Fibroblast of lung (primary cell): ENCODE data around the gene ASNSD1. TPM values are rescaled to one million over a fixed set of nuclear protein-coding genes. Genes with fewer than 3 reads are reported as not detected.
A peak's percentile ranks its signal among the peaks of the same experiment; 100 is the strongest.

Source experiments
- DNase-seq, 2 donors: peaks; one replicate each; pipeline versions ENCODE4 v3.0.0 to v3.0.0-alpha.2; 2010; ENCODE audit warnings: low read depth in 2 of 2
- H2AFZ ChIP-seq: 2 replicates; pipeline ENCODE4 v1.5.1; 2012; ENCODE audit warnings: low read length, control low read depth, inconsistent platforms
- H3K27ac ChIP-seq: 2 replicates; pipeline ENCODE4 v1.5.1; 2011; ENCODE audit warnings: low read length, control low read depth; ENCODE audit not compliant: insufficient read depth
- H3K27me3 ChIP-seq: 2 replicates; pipeline ENCODE4 v1.5.1; 2011; ENCODE audit warnings: mild to moderate bottlenecking, low read length; ENCODE audit not compliant: control insufficient read depth, insufficient read depth
- H3K36me3 ChIP-seq: 2 replicates; pipeline ENCODE4 v1.5.1; 2011; ENCODE audit warnings: low read length; ENCODE audit not compliant: control insufficient read depth, insufficient read depth
- H3K4me1 ChIP-seq: 2 replicates; pipeline ENCODE4 v1.5.1; 2011; ENCODE audit warnings: low read length; ENCODE audit not compliant: control insufficient read depth, insufficient read depth; ENCODE audit errors: extremely low read depth
- H3K4me2 ChIP-seq: 2 replicates; pipeline ENCODE4 v1.5.1; 2011; ENCODE audit warnings: low read length, control low read depth; ENCODE audit not compliant: insufficient read depth; ENCODE audit errors: extremely low read depth
- H3K4me3 ChIP-seq, 4 experiments: fragments of 200-600 bp in 1 of 4; sonication (generic) in 1 of 4; replicated peaks in 1 of 4; 2 replicates each; pipeline ENCODE4 v1.5.1; 2011 to 2016; ENCODE audit warnings: low read length in 4 of 4, low read depth in 3 of 4, mild to moderate bottlenecking in 3 of 4, control low read depth in 2 of 4, inconsistent platforms in 1 of 4, mixed read lengths in 1 of 4; ENCODE audit not compliant: insufficient read depth in 1 of 4; ENCODE audit errors: control extremely low read depth in 1 of 4
- H3K79me2 ChIP-seq: 2 replicates; pipeline ENCODE4 v1.5.1; 2012; ENCODE audit warnings: mild to moderate bottlenecking, low read length, inconsistent platforms; ENCODE audit not compliant: control insufficient read depth, insufficient read depth
- H3K9ac ChIP-seq: 2 replicates; pipeline ENCODE4 v1.5.1; 2011; ENCODE audit warnings: mild to moderate bottlenecking, low read length, control low read depth; ENCODE audit not compliant: insufficient read depth
- H3K9me3 ChIP-seq: 2 replicates; pipeline ENCODE4 v1.5.1; 2012; ENCODE audit warnings: low read depth, low read length; ENCODE audit not compliant: control insufficient read depth, insufficient read depth
- H4K20me1 ChIP-seq: 2 replicates; pipeline ENCODE4 v1.5.1; 2011; ENCODE audit warnings: low read length; ENCODE audit not compliant: control insufficient read depth, insufficient read depth; ENCODE audit errors: extremely low read depth
- EZH2 ChIP-seq: IDR thresholded peaks from 2 replicates; pipeline ENCODE4 v1.5.1; 2012; ENCODE audit warnings: low read length, control low read depth, mild to moderate bottlenecking; ENCODE audit errors: missing control alignments
- polyA plus RNA-seq, 2 donors: library from polyadenylated mRNA; depleted of rRNA in 1 of 2; stranded (reverse) in 1 of 2; unstranded in 1 of 2; fragments of >200 nt; gene quantifications; 2 replicates each; pipeline ENCODE4 v1.2.1, GENCODE V29; 2011 to 2012; ENCODE audit warnings: missing spikeins in 1 of 2
- total RNA-seq: library from RNA; depleted of rRNA; stranded (reverse); fragments of >200 nt; gene quantifications from 2 replicates; pipeline ENCODE4 v1.2.1, GENCODE V29; 2014
- TF ChIP-seq, protein P1 (sequence below), 2 donors: IDR thresholded peaks in 1 of 2; conservative IDR thresholded peaks in 1 of 2; 1 replicate in 1 of 2; 2 replicates in 1 of 2; pipeline ENCODE4 v1.5.1; 2011 to 2012; ENCODE audit warnings: low read length in 2 of 2, control low read depth in 1 of 2, inconsistent platforms in 1 of 2, low read depth in 1 of 2, mild to moderate bottlenecking in 1 of 2

Gene ASNSD1
- total and polyA plus RNA-seq, 2 donors (not counting 1 experiment from before 2014, with no cell fraction given), result 63.9 to 70.4 TPM

DNA sequence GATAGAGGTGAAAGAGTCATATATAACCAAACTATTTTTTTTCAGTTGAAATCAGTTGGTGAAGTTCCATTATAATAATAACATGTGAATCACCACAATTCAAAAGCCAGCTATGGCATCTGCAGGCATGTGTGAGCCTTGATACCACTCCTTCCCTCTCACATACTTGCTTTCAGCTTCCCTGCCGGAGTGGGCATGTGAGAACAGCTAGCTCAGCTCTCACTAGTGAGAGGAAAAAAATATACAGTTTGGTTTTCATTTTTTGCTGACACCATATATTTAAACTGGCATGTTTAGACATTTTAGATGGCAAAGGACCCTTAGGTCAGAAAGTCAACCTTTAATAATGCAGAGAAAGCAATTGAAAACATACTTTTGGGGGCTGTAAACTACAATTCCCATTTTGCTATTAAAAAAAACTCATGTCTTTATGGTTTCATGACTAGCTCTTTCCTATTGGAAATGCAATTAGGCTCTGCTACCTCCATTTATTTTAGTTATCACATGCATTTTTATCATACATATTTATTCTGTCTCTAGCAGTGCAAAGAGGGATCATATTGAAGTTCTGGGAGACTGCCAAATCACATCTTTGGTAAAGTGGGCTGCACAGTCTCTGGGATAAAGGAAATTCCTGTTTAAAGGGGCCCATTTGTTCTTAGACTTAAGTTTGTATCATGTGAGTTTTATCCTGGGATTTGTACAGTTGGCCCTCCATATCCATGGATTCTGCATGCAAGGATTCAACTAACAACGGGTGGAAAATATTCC lies 47.4 kb upstream of the ASNSD1 start:
- no peak overlapping the region for H2AFZ ChIP-seq
- H3K4me3 ChIP-seq, result peak overlapping the region in 2 of 4 experiments; percentile 46 to 54
- peak overlapping the region; percentile 36 for H3K4me2 ChIP-seq
- H4K20me1 ChIP-seq, result no peaks in the 10 kb centered on the region
- H3K9ac ChIP-seq, result no peak overlapping the region
- no peaks in the 10 kb centered on the region for H3K9me3 ChIP-seq
- TF ChIP-seq, protein P1, sequence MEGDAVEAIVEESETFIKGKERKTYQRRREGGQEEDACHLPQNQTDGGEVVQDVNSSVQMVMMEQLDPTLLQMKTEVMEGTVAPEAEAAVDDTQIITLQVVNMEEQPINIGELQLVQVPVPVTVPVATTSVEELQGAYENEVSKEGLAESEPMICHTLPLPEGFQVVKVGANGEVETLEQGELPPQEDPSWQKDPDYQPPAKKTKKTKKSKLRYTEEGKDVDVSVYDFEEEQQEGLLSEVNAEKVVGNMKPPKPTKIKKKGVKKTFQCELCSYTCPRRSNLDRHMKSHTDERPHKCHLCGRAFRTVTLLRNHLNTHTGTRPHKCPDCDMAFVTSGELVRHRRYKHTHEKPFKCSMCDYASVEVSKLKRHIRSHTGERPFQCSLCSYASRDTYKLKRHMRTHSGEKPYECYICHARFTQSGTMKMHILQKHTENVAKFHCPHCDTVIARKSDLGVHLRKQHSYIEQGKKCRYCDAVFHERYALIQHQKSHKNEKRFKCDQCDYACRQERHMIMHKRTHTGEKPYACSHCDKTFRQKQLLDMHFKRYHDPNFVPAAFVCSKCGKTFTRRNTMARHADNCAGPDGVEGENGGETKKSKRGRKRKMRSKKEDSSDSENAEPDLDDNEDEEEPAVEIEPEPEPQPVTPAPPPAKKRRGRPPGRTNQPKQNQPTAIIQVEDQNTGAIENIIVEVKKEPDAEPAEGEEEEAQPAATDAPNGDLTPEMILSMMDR (conservative IDR thresholded peaks at IDR 0.05 in 1 of 2, IDR thresholded peaks at IDR 0.05 in 1 of 2; ENCODE audit: low read depth in 1 of 2, low read length in 2 of 2), result no peak
- TF ChIP-seq EZH2, result no peak
- peak; percentile 53 to 68 for DNase-seq
- H3K27ac ChIP-seq, result peak overlapping the region; percentile 49
- no peaks in the 10 kb centered on the region for H3K36me3 ChIP-seq
- no peaks in the 10 kb centered on the region for H3K27me3 ChIP-seq
- no peaks in the 10 kb centered on the region for H3K79me2 ChIP-seq
- peaks cover 10% of the 10 kb centered on the region for H3K4me1 ChIP-seq

GRCh38 chr2:189614585-189614984 lies 46.7 kb upstream of the ASNSD1 start:
- Histone ChIP-seq H3K9ac (no peak overlapping the region), H4K20me1 (no peaks in the 10 kb centered on the region), H3K36me3 (no peaks in the 10 kb centered on the region), H3K27ac (no peak overlapping the region), H3K9me3 (no peaks in the 10 kb centered on the region), H2AFZ (no peak overlapping the region), H3K4me1 (peaks cover 8% of the 10 kb centered on the region), H3K4me3 (no peak overlapping the region), H3K27me3 (no peaks in the 10 kb centered on the region), H3K79me2 (no peaks in the 10 kb centered on the region), H3K4me2 (no peak overlapping the region)
- TF ChIP-seq EZH2, result no peak
- TF ChIP-seq, protein P1 (conservative IDR thresholded peaks at IDR 0.05 in 1 of 2, IDR thresholded peaks at IDR 0.05 in 1 of 2; ENCODE audit: low read depth in 1 of 2, low read length in 2 of 2), result no peak
- DNase-seq, result no peak

GRCh38 chr2:189618197-189618596 lies 43.1 kb upstream of the ASNSD1 start:
- no peaks in the 10 kb centered on the region for H4K20me1 ChIP-seq
- no peaks in the 10 kb centered on the region for H3K9me3 ChIP-seq
- no peak overlapping the region for H3K9ac ChIP-seq
- H3K4me1 ChIP-seq, result peaks cover 2% of the 10 kb centered on the region
- H3K4me2 ChIP-seq, result no peak overlapping the region
- H3K36me3 ChIP-seq, result no peaks in the 10 kb centered on the region
- no peak for DNase-seq
- no peak for TF ChIP-seq EZH2
- TF ChIP-seq, protein P1 (conservative IDR thresholded peaks at IDR 0.05 in 1 of 2, IDR thresholded peaks at IDR 0.05 in 1 of 2; ENCODE audit: low read depth in 1 of 2, low read length in 2 of 2), result no peak
- H3K27ac ChIP-seq, result no peak overlapping the region
- H3K4me3 ChIP-seq, result no peak overlapping the region
- H3K79me2 ChIP-seq, result no peaks in the 10 kb centered on the region
- no peaks in the 10 kb centered on the region for H3K27me3 ChIP-seq
- H2AFZ ChIP-seq, result no peak overlapping the region
